NT2/D1 (cell line): Measurements from ENCODE around the gene CENPC.

Experiments used
- DNase-seq: peaks from one replicate; pipeline ENCODE4 v3.0.0-alpha.2; 2011; ENCODE audit warnings: low read depth, low spot score
- H3K27me3 ChIP-seq: 2 replicates; pipeline ENCODE4 v1.6.0; 2011; ENCODE audit warnings: mild to moderate bottlenecking; ENCODE audit not compliant: insufficient read length, insufficient read depth
- H3K36me3 ChIP-seq: 2 replicates; pipeline ENCODE4 v1.6.1; 2011; ENCODE audit warnings: mild to moderate bottlenecking, low read length, mixed read lengths; ENCODE audit not compliant: insufficient read depth, insufficient read length
- H3K4me1 ChIP-seq: 2 replicates; pipeline ENCODE4 v1.5.1; 2011; ENCODE audit not compliant: insufficient read depth, insufficient read length
- H3K4me3 ChIP-seq: 2 replicates; pipeline ENCODE4 v1.5.1; 2011; ENCODE audit warnings: low read depth; ENCODE audit not compliant: insufficient read length
- H3K9ac ChIP-seq: 2 replicates; pipeline ENCODE4 v1.6.0; 2011; ENCODE audit warnings: low read depth; ENCODE audit not compliant: insufficient read length
- H3K9me3 ChIP-seq: 2 replicates; pipeline ENCODE4 v1.5.1; 2011; ENCODE audit warnings: mild to moderate bottlenecking, low read length; ENCODE audit not compliant: insufficient read depth
- SUZ12 ChIP-seq: IDR thresholded peaks from 2 replicates; pipeline ENCODE4 v1.6.1; 2011; ENCODE audit not compliant: insufficient read length, insufficient read depth; ENCODE audit errors: extremely low read depth
- YY1 ChIP-seq: IDR thresholded peaks from 2 replicates; pipeline ENCODE4 v1.6.1; 2011; ENCODE audit not compliant: insufficient read length, insufficient read depth
- ZNF274 ChIP-seq: IDR thresholded peaks from 2 replicates; pipeline ENCODE4 v1.6.1; 2011; ENCODE audit warnings: mild to moderate bottlenecking, low read depth, low read length

The CENPC gene

DNA sequence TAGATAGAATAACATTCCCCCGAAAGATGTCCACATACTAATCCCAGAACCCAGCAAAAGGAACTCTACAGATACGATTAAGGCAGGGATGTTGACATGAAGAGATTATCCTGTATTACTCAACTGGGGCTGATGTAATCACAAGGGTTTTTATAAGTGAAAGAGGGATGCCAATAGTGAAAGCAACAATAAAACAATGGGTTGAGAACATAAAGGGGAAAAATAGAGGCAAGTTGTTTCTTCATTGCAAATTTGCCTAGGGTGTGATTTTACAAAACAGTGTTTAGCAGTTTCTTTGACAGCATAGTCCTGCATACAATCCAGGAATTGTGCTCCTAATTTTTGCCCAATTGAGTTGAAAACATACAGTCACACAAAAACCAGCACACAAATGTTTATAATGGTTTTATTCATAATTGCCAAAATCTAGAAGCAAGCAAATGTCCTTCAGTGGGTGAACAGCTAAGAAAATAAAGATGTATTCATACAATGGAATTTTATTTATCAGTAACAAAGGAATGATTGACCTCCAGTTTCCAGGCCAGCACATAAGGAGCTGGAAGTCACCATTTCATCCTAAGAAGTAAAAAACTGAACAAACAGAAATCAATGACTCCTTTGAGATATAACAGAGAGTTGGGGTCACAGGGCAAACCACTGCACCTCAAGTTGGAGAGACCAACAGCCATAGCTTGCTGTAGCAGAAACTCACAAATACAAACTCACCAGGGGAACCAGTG is 107.2 kb downstream of the CENPC start:
- DNase-seq, result no peak
- no peaks in the 10 kb centered on the region for H3K27me3 ChIP-seq

DNA sequence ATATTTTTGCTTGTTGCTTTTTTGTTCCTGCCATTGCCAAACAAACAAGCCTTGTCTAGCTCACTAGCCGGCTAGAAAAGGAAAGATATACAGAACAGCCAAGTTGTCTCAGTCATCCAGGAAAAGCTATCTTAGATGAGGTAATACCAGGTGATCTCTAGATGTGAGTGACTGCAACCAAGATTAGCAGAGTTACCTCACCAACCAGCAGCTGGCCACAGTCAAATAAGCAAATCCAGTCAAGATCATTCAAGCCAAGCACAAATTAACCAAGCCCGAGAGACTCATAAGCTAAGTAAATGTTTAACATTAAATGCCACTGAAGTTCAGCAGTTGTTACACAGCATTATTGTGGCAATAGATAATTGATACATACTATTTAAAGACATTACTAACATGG is 108.6 kb downstream of the CENPC start:
- H3K9me3 ChIP-seq, result no peaks in the 10 kb centered on the region
- no peak overlapping the region for H3K9ac ChIP-seq
- no peak overlapping the region for H3K4me3 ChIP-seq
- TF ChIP-seq ZNF274 (no peak), YY1 (no peak), SUZ12 (no peak)
- DNase-seq, result no peak
- no peaks in the 10 kb centered on the region for H3K27me3 ChIP-seq
- no peaks in the 10 kb centered on the region for H3K4me1 ChIP-seq
- H3K36me3 ChIP-seq, result no peaks in the 10 kb centered on the region

More for the DNA sequence above, 107.2 kb downstream of the CENPC start:
- H3K4me1 ChIP-seq, result no peaks in the 10 kb centered on the region
- no peak overlapping the region for H3K4me3 ChIP-seq
- TF ChIP-seq YY1 (no peak), ZNF274 (no peak), SUZ12 (no peak)
- H3K36me3 ChIP-seq, result no peaks in the 10 kb centered on the region
- no peak overlapping the region for H3K9ac ChIP-seq
- no peaks in the 10 kb centered on the region for H3K9me3 ChIP-seq

DNA sequence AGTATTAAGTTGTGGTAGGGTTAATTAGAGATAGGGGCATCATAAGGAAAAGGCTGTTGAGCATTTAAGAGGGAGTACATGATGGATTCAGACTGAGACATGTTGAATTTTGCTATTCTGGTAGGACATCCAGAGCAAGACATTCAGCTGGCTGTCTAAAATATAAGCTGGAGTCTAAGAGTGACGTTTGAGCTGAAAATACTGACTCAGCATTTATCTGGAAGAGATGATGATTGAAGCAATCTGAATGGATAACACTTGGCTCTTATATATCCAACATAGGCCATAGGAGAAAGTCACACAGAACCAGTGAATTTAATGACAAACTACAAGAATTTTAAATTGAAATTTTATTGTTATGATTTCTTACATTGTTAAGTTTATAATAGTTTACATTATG is 114.3 kb downstream of the CENPC start:
- H3K36me3 ChIP-seq, result no peaks in the 10 kb centered on the region
- no peaks in the 10 kb centered on the region for H3K9me3 ChIP-seq
- TF ChIP-seq SUZ12 (no peak), YY1 (no peak), ZNF274 (no peak)
- no peaks in the 10 kb centered on the region for H3K4me1 ChIP-seq
- H3K9ac ChIP-seq, result no peak overlapping the region
- no peaks in the 10 kb centered on the region for H3K27me3 ChIP-seq
- no peak overlapping the region for H3K4me3 ChIP-seq
- DNase-seq, result no peak

DNA sequence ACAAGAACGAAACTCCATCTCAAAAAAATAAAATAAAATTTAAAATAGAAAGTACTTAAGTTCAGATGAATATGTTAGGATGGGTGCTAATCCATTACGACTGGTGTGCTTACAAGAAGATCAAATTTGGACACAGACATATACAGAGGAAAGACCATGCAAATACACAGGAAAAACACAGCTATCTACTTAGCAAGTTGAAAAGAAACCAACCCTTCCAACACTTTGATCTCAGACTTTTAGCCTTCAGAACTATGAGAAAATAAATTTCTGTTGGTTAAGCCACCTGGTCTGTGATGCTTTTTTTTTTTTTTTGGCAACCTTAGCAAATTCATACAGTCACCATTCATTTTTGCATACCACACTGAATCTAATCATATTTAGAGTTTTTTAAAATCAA is 116.5 kb downstream of the CENPC start:
- no peaks in the 10 kb centered on the region for H3K4me1 ChIP-seq
- no peak for TF ChIP-seq ZNF274
- no peak for TF ChIP-seq YY1
- TF ChIP-seq SUZ12, result no peak
- no peaks in the 10 kb centered on the region for H3K36me3 ChIP-seq
- no peaks in the 10 kb centered on the region for H3K9me3 ChIP-seq
- H3K27me3 ChIP-seq, result no peaks in the 10 kb centered on the region
- no peak overlapping the region for H3K4me3 ChIP-seq
- no peak for DNase-seq
- H3K9ac ChIP-seq, result no peak overlapping the region
